Measurements from ENCODE around the gene NEU2.

NEU2 gene

DNA sequence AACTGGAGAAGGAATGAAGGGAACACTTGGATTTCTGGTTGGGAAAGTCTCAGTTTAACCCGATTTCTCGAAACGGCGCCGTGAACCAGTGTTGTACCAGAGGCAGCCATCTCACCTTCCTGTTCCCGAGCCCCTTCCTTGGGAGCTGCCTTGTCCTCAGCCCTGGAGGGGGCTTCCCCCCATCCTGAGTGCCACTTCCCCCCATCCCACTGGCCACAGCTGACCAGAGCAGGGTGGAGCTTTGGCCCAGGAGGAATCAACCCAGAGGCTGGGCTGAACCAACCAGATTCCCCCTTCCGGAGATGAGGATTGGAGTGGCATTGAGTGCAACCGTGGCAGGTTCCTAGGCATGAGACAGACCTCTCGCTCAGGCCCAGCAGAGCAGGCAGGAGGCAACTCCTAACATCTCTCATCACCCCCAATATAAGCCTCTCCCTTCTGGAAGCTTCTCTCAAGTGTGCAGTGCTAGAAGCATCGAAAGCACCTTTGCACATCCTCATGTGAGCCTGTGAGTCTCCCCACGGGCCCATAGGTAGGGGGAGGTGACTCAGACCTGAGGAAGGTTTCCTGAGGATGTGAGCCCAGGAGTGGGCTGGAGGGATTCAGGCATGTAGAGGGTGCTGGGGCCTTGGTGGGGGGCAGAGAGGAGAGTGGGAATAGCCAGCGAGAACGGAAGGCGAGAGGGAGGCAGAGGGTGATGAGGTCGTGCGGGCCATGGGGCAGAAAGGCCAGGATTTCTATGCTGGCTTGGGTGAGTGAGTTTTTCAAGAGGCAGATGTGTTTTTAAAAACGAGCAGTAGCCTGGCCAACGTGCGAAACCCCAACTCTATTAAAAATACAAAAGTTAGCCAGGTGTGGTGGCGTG is 31.4 kb upstream of the NEU2 start:
- Histone ChIP-seq H3K9me3 (ENCODE audit: control insufficient read depth, insufficient read depth, low read depth, low read length) (no peaks in the 10 kb centered on the region), H3K36me3 (ENCODE audit: control insufficient read depth in 2 of 2, insufficient read depth in 1 of 2, low read length in 2 of 2) (no peaks in the 10 kb centered on the region), H3K4me3 (ENCODE audit: low read depth, low read length) (no peak overlapping the region), H3K4me1 (ENCODE audit: control insufficient read depth, insufficient read depth, low read length) (no peaks in the 10 kb centered on the region), H3K27ac (ENCODE audit: extremely low read depth, low read depth, low read length) (no peak overlapping the region)
- POLR2A ChIA-PET = no interaction called here
- TF ChIP-seq ZNF324 (tag by site-specific recombination; IDR thresholded peaks at IDR 0.05) (no peak), MEIS1 (CRISPR knock-in tag; IDR thresholded peaks at IDR 0.05; ENCODE audit: borderline replicate concordance) (no peak)
- CTCF ChIA-PET = interaction anchor here (0.6 to 1.2 kb wide), 2 partner anchors 28 to 32 kb away, joined by 3 to 5 read pairs; no protein-coding TSS in a partner anchor

GRCh38 chr2:233002829-233003657 is 29.4 kb upstream of the NEU2 start:
- ChIA-PET POLR2A (no interaction called here), CTCF (interaction anchor here (0.7 kb wide), 1 partner anchor 967 kb away, joined by 3 read pairs; no protein-coding TSS in a partner anchor)
- H3K27ac ChIP-seq (ENCODE audit: extremely low read depth, low read depth, low read length) = no peak overlapping the region
- H3K36me3 ChIP-seq (ENCODE audit: control insufficient read depth in 2 of 2, insufficient read depth in 1 of 2, low read length in 2 of 2) = no peaks in the 10 kb centered on the region
- no peaks in the 10 kb centered on the region for H3K9me3 ChIP-seq (ENCODE audit: control insufficient read depth, insufficient read depth, low read depth, low read length)
- H3K4me1 ChIP-seq (ENCODE audit: control insufficient read depth, insufficient read depth, low read length) = no peaks in the 10 kb centered on the region
- no peak overlapping the region for H3K4me3 ChIP-seq (ENCODE audit: low read depth, low read length)
- TF ChIP-seq ZNF354C (tag by site-specific recombination; IDR thresholded peaks at IDR 0.05; ENCODE audit: borderline replicate concordance, low read depth) = no peak
- no peak for TF ChIP-seq ZNF426 (tag by site-specific recombination; IDR thresholded peaks at IDR 0.05)
- TF ChIP-seq HOXA7 (CRISPR knock-in tag; IDR thresholded peaks at IDR 0.05; ENCODE audit: borderline replicate concordance) = no peak
- no peak for TF ChIP-seq ZNF274 (IDR thresholded peaks at IDR 0.05; ENCODE audit: low read length)
- no peak for TF ChIP-seq ZNF274 (tag by site-specific recombination; IDR thresholded peaks at IDR 0.05; ENCODE audit: borderline replicate concordance)

DNA sequence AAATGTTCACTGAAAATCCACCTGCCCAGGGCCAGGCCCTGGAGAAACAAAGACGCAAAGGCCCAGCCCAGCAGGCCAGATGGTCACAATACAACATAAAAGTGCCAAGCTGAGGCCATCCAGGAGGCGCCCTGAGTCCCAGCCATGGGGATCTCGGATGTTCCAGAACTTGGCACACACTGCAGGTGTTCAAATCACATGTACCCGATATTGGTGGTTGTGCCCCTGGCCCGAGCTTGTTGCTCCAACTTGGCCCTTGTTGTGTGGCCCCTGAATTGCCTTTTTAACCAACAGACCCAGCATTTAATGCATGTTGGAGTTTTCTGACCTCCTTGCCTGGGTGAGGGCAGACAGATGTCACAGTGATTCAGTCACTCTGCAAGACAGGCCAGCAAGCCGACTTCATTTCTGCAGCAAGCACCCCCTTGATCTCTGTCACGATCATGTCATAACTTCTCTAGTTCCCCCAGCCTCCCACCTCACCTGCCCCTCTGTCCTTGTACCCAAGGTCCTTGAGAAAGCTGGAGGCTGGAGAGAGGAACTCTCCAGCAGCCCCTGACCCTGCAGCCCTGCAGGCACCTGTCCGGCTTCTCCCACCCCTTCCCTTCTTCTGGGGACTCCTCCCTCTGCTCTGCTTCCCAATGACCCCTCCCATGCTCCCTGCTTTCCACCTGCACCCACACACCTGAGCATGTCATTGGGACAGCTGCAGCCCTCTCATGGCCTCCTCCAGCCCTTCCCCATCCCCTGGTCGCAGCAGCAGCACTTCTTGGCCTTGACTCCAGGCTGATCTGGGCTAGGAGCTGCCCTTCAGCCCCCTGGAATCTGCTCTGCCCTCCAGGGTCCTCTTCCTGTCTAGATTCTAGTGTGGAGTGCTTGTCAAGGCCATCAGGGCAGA is 28.6 kb upstream of the NEU2 start:
- H3K9me3 ChIP-seq (ENCODE audit: control insufficient read depth, insufficient read depth, low read depth, low read length) = no peaks in the 10 kb centered on the region
- ChIA-PET CTCF (no interaction called here), POLR2A (no interaction called here)
- no peaks in the 10 kb centered on the region for H3K36me3 ChIP-seq (ENCODE audit: control insufficient read depth in 2 of 2, insufficient read depth in 1 of 2, low read length in 2 of 2)
- H3K4me1 ChIP-seq (ENCODE audit: control insufficient read depth, insufficient read depth, low read length) = no peaks in the 10 kb centered on the region
- H3K27ac ChIP-seq (ENCODE audit: extremely low read depth, low read depth, low read length) = no peak overlapping the region
- TF ChIP-seq SETDB1 (IDR thresholded peaks at IDR 0.05; ENCODE audit: insufficient read length, low read length) = no peak
- no peak for TF ChIP-seq ZNF596 (tag by site-specific recombination; IDR thresholded peaks at IDR 0.05)
- TF ChIP-seq OVOL3 (tag by site-specific recombination; IDR thresholded peaks at IDR 0.05) = no peak
- no peak for TF ChIP-seq ZNF121 (tag by site-specific recombination; IDR thresholded peaks at IDR 0.05)
- no peak for TF ChIP-seq GFI1B (tag by site-specific recombination; IDR thresholded peaks at IDR 0.05)
- TF ChIP-seq, protein P1, sequence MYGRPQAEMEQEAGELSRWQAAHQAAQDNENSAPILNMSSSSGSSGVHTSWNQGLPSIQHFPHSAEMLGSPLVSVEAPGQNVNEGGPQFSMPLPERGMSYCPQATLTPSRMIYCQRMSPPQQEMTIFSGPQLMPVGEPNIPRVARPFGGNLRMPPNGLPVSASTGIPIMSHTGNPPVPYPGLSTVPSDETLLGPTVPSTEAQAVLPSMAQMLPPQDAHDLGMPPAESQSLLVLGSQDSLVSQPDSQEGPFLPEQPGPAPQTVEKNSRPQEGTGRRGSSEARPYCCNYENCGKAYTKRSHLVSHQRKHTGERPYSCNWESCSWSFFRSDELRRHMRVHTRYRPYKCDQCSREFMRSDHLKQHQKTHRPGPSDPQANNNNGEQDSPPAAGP (tag by site-specific recombination; IDR thresholded peaks at IDR 0.05) = no peak
- no peak for TF ChIP-seq ZNF175 (tag by site-specific recombination; IDR thresholded peaks at IDR 0.05)
- TF ChIP-seq, protein P2, sequence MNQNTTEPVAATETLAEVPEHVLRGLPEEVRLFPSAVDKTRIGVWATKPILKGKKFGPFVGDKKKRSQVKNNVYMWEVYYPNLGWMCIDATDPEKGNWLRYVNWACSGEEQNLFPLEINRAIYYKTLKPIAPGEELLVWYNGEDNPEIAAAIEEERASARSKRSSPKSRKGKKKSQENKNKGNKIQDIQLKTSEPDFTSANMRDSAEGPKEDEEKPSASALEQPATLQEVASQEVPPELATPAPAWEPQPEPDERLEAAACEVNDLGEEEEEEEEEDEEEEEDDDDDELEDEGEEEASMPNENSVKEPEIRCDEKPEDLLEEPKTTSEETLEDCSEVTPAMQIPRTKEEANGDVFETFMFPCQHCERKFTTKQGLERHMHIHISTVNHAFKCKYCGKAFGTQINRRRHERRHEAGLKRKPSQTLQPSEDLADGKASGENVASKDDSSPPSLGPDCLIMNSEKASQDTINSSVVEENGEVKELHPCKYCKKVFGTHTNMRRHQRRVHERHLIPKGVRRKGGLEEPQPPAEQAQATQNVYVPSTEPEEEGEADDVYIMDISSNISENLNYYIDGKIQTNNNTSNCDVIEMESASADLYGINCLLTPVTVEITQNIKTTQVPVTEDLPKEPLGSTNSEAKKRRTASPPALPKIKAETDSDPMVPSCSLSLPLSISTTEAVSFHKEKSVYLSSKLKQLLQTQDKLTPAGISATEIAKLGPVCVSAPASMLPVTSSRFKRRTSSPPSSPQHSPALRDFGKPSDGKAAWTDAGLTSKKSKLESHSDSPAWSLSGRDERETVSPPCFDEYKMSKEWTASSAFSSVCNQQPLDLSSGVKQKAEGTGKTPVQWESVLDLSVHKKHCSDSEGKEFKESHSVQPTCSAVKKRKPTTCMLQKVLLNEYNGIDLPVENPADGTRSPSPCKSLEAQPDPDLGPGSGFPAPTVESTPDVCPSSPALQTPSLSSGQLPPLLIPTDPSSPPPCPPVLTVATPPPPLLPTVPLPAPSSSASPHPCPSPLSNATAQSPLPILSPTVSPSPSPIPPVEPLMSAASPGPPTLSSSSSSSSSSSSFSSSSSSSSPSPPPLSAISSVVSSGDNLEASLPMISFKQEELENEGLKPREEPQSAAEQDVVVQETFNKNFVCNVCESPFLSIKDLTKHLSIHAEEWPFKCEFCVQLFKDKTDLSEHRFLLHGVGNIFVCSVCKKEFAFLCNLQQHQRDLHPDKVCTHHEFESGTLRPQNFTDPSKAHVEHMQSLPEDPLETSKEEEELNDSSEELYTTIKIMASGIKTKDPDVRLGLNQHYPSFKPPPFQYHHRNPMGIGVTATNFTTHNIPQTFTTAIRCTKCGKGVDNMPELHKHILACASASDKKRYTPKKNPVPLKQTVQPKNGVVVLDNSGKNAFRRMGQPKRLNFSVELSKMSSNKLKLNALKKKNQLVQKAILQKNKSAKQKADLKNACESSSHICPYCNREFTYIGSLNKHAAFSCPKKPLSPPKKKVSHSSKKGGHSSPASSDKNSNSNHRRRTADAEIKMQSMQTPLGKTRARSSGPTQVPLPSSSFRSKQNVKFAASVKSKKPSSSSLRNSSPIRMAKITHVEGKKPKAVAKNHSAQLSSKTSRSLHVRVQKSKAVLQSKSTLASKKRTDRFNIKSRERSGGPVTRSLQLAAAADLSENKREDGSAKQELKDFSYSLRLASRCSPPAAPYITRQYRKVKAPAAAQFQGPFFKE (tag by site-specific recombination; IDR thresholded peaks at IDR 0.05; ENCODE audit: borderline replicate concordance) = no peak
- no peak for TF ChIP-seq ZNF544 (tag by site-specific recombination; IDR thresholded peaks at IDR 0.05)
- TF ChIP-seq ZSCAN16 (tag by site-specific recombination; IDR thresholded peaks at IDR 0.05) = no peak
- TF ChIP-seq ZNF658 (tag by site-specific recombination; IDR thresholded peaks at IDR 0.05) = no peak
- H3K4me3 ChIP-seq (ENCODE audit: low read depth, low read length) = no peak overlapping the region
